HCT116 (cell line): ENCODE measurements around the gene PNMT. TPM values are rescaled to one million over a fixed set of nuclear protein-coding genes. Genes with fewer than 3 reads are reported as not detected.

Source experiments
- ATAC-seq: fragments of 200-7000 bp; cut with Tn5 transposase; 2 replicates; pipeline ENCODE4 v1.9.1; 2020; ENCODE audit warnings: mild to moderate bottlenecking, moderate library complexity
- BruUV-seq: library from RNA; stranded (reverse); fragments of 400-500 nt; replicated peaks from 2 replicates; lab custom pipeline; 2021; lab: Mats Ljungman, UMichigan
- CTCF ChIA-PET: fragments of 300-600 bp; sonication (Branson Sonifier 250); formaldehyde crosslinking; loops from one replicate; lab custom pipeline; 2021; ENCODE audit warnings: antibody characterized with exemption; lab: Charles Lee
- POLR2A ChIA-PET: fragments of 300-600, 350-600 bp; sonication (Branson Sonifier 250); formaldehyde crosslinking; loops from one replicate; lab custom pipeline; 2021; ENCODE audit warnings: antibody characterized with exemption; lab: Charles Lee
- RAD21 ChIA-PET, 2 experiments: fragments of 300-600 bp; sonication (Branson Sonifier 250); formaldehyde crosslinking; loops; one replicate each; lab custom pipeline; 2023; ENCODE audit warnings: low total read pairs in 2 of 2; ENCODE audit not compliant: uncharacterized antibody in 2 of 2, unreplicated experiment in 2 of 2, low non-redundant PET in 1 of 2; lab: Charles Lee
- DNase-seq: peaks from one replicate; pipeline ENCODE4 v3.0.0-alpha.2; 2010; ENCODE audit warnings: low read depth, low spot score
- H2AFZ ChIP-seq: fragments of 200-600 bp; shearing (Covaris generic), sonication (generic); 2 replicates; pipeline ENCODE4 v1.6.1; 2017; ENCODE audit warnings: low read depth, mixed run types, mixed read lengths, antibody characterized with exemption, low read length; ENCODE audit not compliant: poor library complexity, severe bottlenecking
- H3K27ac ChIP-seq: 2 replicates; pipeline ENCODE4 v1.5.1; 2012; ENCODE audit warnings: low read depth, low read length
- H3K27me3 ChIP-seq: fragments of 200-600 bp; sonication (generic); 2 replicates; pipeline ENCODE4 v1.6.1; 2016; ENCODE audit warnings: mixed run types, low read length, mixed read lengths; ENCODE audit not compliant: insufficient read depth
- H3K36me3 ChIP-seq, 2 experiments: fragments of 200-500 bp in 1 of 2; fragments of 200-600 bp in 1 of 2; sonication (Bioruptor generic) in 1 of 2; sonication (generic) in 1 of 2; 2 replicates each; pipeline versions ENCODE4 v1.5.1 to v1.6.1; 2014 to 2016; ENCODE audit warnings: low read length in 2 of 2, inconsistent platforms in 1 of 2, mixed read lengths in 1 of 2, mixed run types in 1 of 2; ENCODE audit not compliant: insufficient read depth in 2 of 2, control insufficient read depth in 1 of 2
- H3K4me1 ChIP-seq, 2 experiments: fragments of 200-600 bp in 1 of 2; sonication (generic) in 1 of 2; 2 replicates each; pipeline versions ENCODE4 v1.5.1 to v1.6.1; 2012 to 2017; ENCODE audit warnings: low read length in 2 of 2, inconsistent platforms in 1 of 2, mild to moderate bottlenecking in 1 of 2, mixed read lengths in 1 of 2, mixed run types in 1 of 2, moderate library complexity in 1 of 2; ENCODE audit not compliant: insufficient read depth in 2 of 2, control insufficient read depth in 1 of 2
- H3K4me2 ChIP-seq: fragments of 200-600 bp; sonication (generic); 2 replicates; pipeline ENCODE4 v1.6.1; 2017; ENCODE audit warnings: mixed run types, low read length, mixed read lengths
- H3K4me3 ChIP-seq, 2 experiments: fragments of 200-600 bp in 1 of 2; sonication (generic) in 1 of 2; replicated peaks in 1 of 2; 2 replicates each; pipeline ENCODE4 v1.5.1; 2011 to 2016; ENCODE audit warnings: low read length in 2 of 2, control low read depth in 1 of 2, low read depth in 1 of 2, mild to moderate bottlenecking in 1 of 2, mixed read lengths in 1 of 2, mixed run types in 1 of 2
- H3K79me2 ChIP-seq: fragments of 200-600 bp; sonication (generic); 2 replicates; pipeline ENCODE4 v1.6.1; 2017; ENCODE audit warnings: mild to moderate bottlenecking, mixed run types, low read length, moderate library complexity, mixed read lengths; ENCODE audit not compliant: insufficient read depth
- H3K9ac ChIP-seq: fragments of 200-600 bp; sonication (generic); 2 replicates; pipeline ENCODE4 v1.6.1; 2016; ENCODE audit warnings: low read length, mixed read lengths
- H3K9me2 ChIP-seq: fragments of 200-600 bp; sonication (generic), shearing (Covaris generic); 2 replicates; pipeline ENCODE4 v1.6.1; 2017; ENCODE audit warnings: mixed run types, mild to moderate bottlenecking, moderate library complexity; ENCODE audit not compliant: insufficient read depth
- H3K9me3 ChIP-seq, 2 experiments: fragments of 200-500 bp in 1 of 2; fragments of 200-600 bp in 1 of 2; sonication (Bioruptor generic) in 1 of 2; sonication (generic) in 1 of 2; 2 replicates each; pipeline ENCODE4 v1.6.1; 2014 to 2017; ENCODE audit warnings: low read length in 2 of 2, mixed read lengths in 2 of 2, inconsistent platforms in 1 of 2, low read depth in 1 of 2, mild to moderate bottlenecking in 1 of 2, mixed run types in 1 of 2, moderate library complexity in 1 of 2; ENCODE audit not compliant: control insufficient read depth in 1 of 2, insufficient read depth in 1 of 2
- H4K20me1 ChIP-seq: fragments of 200-600 bp; sonication (generic), shearing (Covaris generic); 2 replicates; pipeline ENCODE4 v1.6.1; 2017; ENCODE audit warnings: mixed run types, mild to moderate bottlenecking, moderate library complexity; ENCODE audit not compliant: insufficient read depth
- ATF3 ChIP-seq: IDR thresholded peaks from 2 replicates; pipeline ENCODE4 v1.6.1; 2012
- CBX3 ChIP-seq: IDR thresholded peaks from 2 replicates; pipeline ENCODE4 v1.6.1; 2012; ENCODE audit warnings: low read depth
- CEBPB ChIP-seq: IDR thresholded peaks from 2 replicates; pipeline ENCODE4 v1.6.1; 2012; ENCODE audit warnings: low read depth
- EGR1 ChIP-seq: IDR thresholded peaks from 2 replicates; pipeline ENCODE4 v1.6.1; 2012; ENCODE audit warnings: low read depth
- EZH2phosphoT487 ChIP-seq: fragments of 200-600 bp; IDR thresholded peaks from 2 replicates; pipeline ENCODE4 v1.6.1; 2018; ENCODE audit warnings: antibody characterized with exemption, borderline replicate concordance
- FOSL1 ChIP-seq: IDR thresholded peaks from 2 replicates; pipeline ENCODE4 v1.6.1; 2012; ENCODE audit warnings: low read depth
- JUND ChIP-seq: IDR thresholded peaks from 2 replicates; pipeline ENCODE4 v1.6.1; 2012
- POLR2A ChIP-seq: IDR thresholded peaks from 2 replicates; pipeline ENCODE4 v1.7.0; 2011; ENCODE audit warnings: borderline replicate concordance; ENCODE audit not compliant: insufficient read depth, insufficient read length; ENCODE audit errors: extremely low read depth
- POLR2AphosphoS5 ChIP-seq: IDR thresholded peaks from 2 replicates; pipeline ENCODE4 v1.6.1; 2011; ENCODE audit warnings: mild to moderate bottlenecking, low read depth, low read length, moderate library complexity
- REST ChIP-seq: IDR thresholded peaks from 2 replicates; pipeline ENCODE4 v1.6.1; 2012; ENCODE audit warnings: low read depth
- SRF ChIP-seq: IDR thresholded peaks from 2 replicates; pipeline ENCODE4 v1.6.1; 2012; ENCODE audit warnings: low read depth
- YY1 ChIP-seq: IDR thresholded peaks from 2 replicates; pipeline ENCODE4 v1.6.1; 2011; ENCODE audit warnings: low read length, low read depth, moderate library complexity, mild to moderate bottlenecking; ENCODE audit not compliant: insufficient replicate concordance; ENCODE audit errors: extremely low read depth
- ZFX ChIP-seq: fragments of 450-650 bp; IDR thresholded peaks from 2 replicates; pipeline ENCODE4 v1.6.1; 2017
- intact Hi-C: fragments of 100-400 bp; cut with micrococcal nuclease; formaldehyde crosslinking; loops from 2 replicates; pipeline ENCODE4 v1.10.0; 2022
- total RNA-seq: library from RNA; stranded (reverse); gene quantifications from one replicate; pipeline ENCODE4 v1.2.1, GENCODE V29; 2021; ENCODE audit not compliant: unreplicated experiment
- TF ChIP-seq, protein P1 (sequence below): IDR thresholded peaks from 2 replicates; pipeline ENCODE4 v1.6.1; 2012

Gene PNMT
- total RNA-seq, 1 experiment from 2014 or later: not detected

- no peak for TF ChIP-seq ATF3
- peak; percentile 57 for TF ChIP-seq POLR2A
- TF ChIP-seq, all 23 proteins: peak for 5
Measured at GRCh38 chr17:39623356-39623950, 44.8 kb upstream of the PNMT start (continued).

DNA sequence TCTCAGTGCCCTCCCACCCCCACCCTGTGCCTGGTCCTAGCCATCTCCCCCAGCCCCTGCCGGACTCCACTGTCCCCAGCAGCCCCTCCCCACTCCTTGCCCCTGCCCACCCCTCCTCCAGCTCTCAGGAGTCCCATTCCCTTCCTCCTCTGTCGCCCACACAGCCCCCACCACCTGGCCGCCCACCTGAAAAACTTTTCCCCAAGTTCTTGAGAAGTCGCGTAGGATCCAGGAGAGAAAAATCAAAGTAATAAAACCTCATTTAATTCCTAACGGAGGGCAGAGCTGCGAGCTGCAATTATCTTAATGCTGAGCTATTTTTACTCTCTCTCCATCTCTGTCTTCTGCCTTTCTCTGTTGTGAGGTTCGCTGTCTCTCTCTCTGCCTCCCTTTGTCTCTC, 43.9 kb upstream of the PNMT start:
- CTCF ChIA-PET: interaction anchor here (0.6 to 8.4 kb wide), 3 partner anchors 7 to 417 kb away, joined by 4 to 157 read pairs (median 48); no protein-coding TSS in a partner anchor
- H2AFZ ChIP-seq: no peak overlapping the region
- no peak overlapping the region for H3K4me3 ChIP-seq
- no peak overlapping the region for H3K27ac ChIP-seq
- BruUV-seq: no TSS peak
- ATAC-seq (no peak), DNase-seq (no peak)
- RAD21 ChIA-PET: no interaction called here
- H3K9me3 ChIP-seq: no peaks in the 10 kb centered on the region
- H3K9me2 ChIP-seq: no peaks in the 10 kb centered on the region
- H3K9ac ChIP-seq: no peak overlapping the region
- H3K27me3 ChIP-seq: no peaks in the 10 kb centered on the region
- no peak for TF ChIP-seq JUND
- intact Hi-C loops: loop anchor here (5.0 kb wide), 3 partner anchors 113 to 417 kb away; partner anchors contain the start of genes GRB7 and PSMD3
- H3K4me2 ChIP-seq: no peak overlapping the region
- H3K4me1 ChIP-seq: peaks cover 7 to 21% of the 10 kb centered on the region in 2 experiments; a peak in 3 of 4 replicates
- H3K36me3 ChIP-seq: no peaks in the 10 kb centered on the region
- POLR2A ChIA-PET: no interaction called here
- H4K20me1 ChIP-seq: no peaks in the 10 kb centered on the region
- H3K79me2 ChIP-seq: no peaks in the 10 kb centered on the region

GRCh38 chr17:39625198-39625785, 43.0 kb upstream of the PNMT start:
- Histone ChIP-seq H3K4me3 (no peak overlapping the region), H3K4me2 (no peak overlapping the region), H3K4me1 (peaks cover 9 to 23% of the 10 kb centered on the region in 2 experiments; a peak in 3 of 4 replicates), H3K79me2 (no peaks in the 10 kb centered on the region), H2AFZ (no peak overlapping the region), H3K36me3 (no peaks in the 10 kb centered on the region), H3K27ac (no peak overlapping the region), H3K9ac (no peak overlapping the region)
- no peak for DNase-seq
- POLR2A ChIA-PET: no interaction called here
- RAD21 ChIA-PET: no interaction called here
- CTCF ChIA-PET: interaction anchor here (0.6 to 8.4 kb wide), 3 partner anchors 6 to 28 kb away, joined by 3 to 157 read pairs (median 4); no protein-coding TSS in a partner anchor
- no peak for TF ChIP-seq ZFX
- no peak for TF ChIP-seq ATF3
- TF ChIP-seq EZH2phosphoT487: no peak
- TF ChIP-seq REST: no peak
- no peak for TF ChIP-seq CEBPB
- no peak for TF ChIP-seq JUND
- TF ChIP-seq EGR1: no peak
- TF ChIP-seq SRF: no peak
- no peak for TF ChIP-seq CBX3
- TF ChIP-seq, protein P1, sequence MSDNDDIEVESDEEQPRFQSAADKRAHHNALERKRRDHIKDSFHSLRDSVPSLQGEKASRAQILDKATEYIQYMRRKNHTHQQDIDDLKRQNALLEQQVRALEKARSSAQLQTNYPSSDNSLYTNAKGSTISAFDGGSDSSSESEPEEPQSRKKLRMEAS: no peak
- no peak for TF ChIP-seq POLR2AphosphoS5
- no peak for TF ChIP-seq FOSL1
- no peak for TF ChIP-seq YY1
- TF ChIP-seq, all 23 proteins: peak for 0
- intact Hi-C loops: no loop called here
- no peaks in the 10 kb centered on the region for H3K9me3 ChIP-seq
- no peaks in the 10 kb centered on the region for H3K9me2 ChIP-seq
- no peaks in the 10 kb centered on the region for H4K20me1 ChIP-seq
- ATAC-seq: no peak
- no TSS peak for BruUV-seq
- H3K27me3 ChIP-seq: no peaks in the 10 kb centered on the region
